Stimulated activated CD8-positive, alpha-beta memory T cell treated with anti-CD3 and anti-CD28 coated beads, Interleukin-7, amount 100 ng/mL, for 48 hours (primary cell): Measurements from ENCODE around the gene KRTAP10-10.
"Not testable (repeated sequence)": the region's sequence is repeated elsewhere in the genome, so short reads cannot be mapped to it uniquely, and the experiment has no call there.

Experiments
- DNase-seq, 2 donors: peaks; one replicate each; pipeline ENCODE4 v3.0.0-alpha.2; 2020; ENCODE audit warnings: low read depth in 1 of 2; ENCODE audit errors: extremely low read depth in 1 of 2

Gene KRTAP10-10

GRCh38 chr21:44626262-44626661 lies 10.9 kb upstream of the KRTAP10-10 start:
- no peak for DNase-seq

GRCh38 chr21:44626673-44627143 lies 10.4 kb upstream of the KRTAP10-10 start, which contains the start of gene KRTAP10-9:
TSS of gene KRTAP10-9 (plus strand) at chr21:44627093. CDS start at chr21:44627172, 79 bp downstream.
- DNase-seq: no peak

DNA sequence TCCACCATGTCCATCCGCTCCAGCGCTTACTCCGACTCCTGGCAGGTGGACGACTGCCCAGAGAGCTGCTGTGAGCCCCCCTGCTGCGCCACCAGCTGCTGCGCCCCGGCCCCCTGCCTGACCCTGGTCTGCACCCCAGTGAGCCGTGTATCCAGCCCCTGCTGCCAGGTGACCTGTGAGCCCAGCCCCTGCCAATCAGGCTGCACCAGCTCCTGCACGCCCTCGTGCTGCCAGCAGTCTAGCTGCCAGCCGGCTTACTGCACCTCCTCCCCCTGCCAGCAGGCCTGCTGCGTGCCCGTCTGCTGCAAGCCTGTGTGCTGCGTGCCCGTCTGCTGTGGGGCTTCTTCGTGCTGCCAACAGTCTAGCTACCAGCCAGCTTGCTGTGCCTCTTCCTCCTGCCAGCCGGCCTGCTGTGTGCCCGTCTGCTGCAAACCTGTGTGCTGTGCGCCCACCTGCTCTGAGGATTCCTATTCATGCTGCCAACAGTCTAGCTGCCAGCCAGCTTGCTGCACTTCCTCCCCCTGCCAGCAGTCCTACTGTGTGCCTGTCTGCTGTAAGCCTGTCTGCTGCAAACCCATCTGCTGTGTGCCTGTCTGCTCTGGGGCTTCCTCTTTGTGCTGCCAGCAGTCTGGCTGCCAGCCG lies 9.9 kb upstream of the KRTAP10-10 start:
- not testable (repeated sequence) for DNase-seq

GRCh38 chr21:44627831-44628233 lies 9.3 kb upstream of the KRTAP10-10 start:
- not testable (repeated sequence) for DNase-seq

DNA sequence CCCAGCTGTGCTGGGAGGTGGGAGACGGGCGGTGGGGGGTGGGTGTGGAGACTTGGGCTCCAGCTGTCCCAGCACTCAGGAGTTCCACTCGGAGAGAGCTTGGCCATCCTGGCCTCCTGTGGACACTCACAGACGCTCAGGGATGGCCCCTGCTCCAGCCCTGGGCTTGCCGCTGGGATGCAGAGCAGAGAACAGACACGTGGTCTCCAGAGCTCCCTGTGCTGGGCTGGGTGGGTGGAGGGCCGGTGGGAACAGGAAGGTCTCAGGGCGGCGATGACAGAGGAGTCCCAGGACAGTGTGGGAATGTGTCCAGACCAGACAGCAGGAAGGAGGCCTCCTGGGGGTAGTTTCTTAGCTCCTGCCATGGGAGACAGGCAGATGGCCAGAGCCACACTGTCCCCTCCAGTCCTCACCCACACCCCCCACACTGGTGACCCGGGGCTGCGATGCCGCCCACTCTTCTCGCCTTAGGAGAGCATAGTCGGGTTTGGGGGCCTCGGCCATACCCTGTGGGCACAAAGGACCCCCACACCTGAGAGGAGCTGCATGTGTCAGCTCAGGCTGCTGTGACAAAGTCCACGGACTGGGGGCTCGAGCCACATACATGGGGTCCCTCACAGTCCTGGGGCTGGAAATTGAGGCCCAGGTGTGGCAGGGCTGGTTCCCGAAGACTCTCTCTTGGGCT lies 8.3 kb upstream of the KRTAP10-10 start:
- no peak for DNase-seq

DNA sequence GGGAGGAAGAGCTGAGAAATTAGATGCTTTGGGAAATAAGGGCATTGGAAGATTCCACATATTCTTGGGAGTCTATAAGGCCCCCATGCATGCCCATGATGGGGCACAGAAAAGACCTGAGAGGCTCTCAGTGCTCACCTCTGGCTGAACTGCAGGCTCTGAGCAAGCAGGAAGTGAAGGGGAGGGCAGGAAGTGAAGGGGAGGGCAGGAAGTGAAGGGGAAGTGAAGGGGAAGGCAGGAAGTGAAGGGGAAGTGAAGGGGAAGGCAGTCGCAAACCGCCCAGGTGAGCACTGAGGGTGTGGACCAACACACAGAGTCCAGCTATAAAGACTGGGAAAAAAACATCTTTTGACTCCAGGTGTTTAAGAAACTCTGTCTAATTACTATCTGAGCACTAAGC lies 6.7 kb upstream of the KRTAP10-10 start:
- DNase-seq: no peak

GRCh38 chr21:44632067-44632466 lies 5.1 kb upstream of the KRTAP10-10 start:
- DNase-seq: no peak

DNA sequence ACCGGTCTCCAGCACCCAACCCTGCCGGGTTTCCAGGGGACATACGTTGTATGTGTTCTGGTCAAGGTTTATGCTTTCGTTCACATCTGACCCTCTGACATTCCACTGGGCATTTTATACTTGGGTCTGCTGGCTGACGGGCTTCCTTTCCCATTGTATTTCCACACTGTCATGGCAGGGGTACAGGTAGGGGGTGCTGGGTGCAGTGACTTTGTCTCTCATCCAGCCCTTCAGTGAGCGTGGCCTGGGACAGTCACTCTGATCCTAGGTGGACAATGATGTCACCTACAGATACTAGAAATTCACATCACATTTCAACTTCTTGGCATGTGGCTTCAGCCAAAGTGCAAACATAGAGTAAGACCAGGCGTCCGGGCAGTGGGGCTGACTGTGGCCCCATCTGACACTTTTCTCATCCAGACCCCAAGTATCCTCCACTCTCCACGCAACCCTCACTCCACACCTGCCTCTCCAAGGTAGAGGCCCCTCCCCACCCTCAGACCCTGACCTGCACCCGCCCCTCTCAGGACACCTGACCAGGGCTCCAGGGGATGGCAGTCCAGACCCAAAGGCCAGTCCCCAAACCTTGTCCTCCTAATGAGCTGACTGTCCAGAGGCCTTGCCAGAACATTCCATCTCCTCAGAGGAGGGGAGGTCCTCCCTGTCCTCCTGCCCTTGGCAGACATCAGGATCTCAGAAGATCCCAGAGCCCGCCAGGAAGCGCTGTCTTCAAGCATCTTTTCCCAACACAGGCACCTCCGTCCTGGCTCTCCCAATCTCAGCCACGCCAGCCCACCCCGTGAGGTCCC lies 743 bp upstream of the KRTAP10-10 start:
- DNase-seq: no peak

DNA sequence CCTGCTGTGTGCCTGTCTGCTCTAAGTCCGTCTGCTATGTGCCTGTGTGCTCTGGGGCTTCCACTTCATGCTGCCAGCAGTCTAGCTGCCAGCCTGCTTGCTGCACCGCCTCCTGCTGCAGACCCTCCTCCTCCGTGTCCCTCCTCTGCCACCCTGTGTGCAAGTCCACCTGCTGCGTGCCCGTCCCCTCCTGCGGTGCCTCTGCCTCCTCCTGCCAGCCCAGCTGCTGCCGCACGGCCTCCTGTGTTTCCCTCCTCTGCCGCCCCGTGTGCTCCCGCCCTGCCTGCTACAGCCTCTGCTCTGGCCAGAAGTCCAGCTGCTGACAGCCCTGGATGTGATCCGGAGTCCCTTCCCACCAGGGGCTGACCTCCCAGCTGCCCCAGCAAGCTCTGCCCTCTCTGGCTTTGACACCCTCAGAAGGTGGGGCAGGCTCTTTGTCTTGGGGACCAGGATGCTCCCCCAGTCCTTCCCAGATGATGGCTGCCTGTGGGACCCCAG lies 744 bp downstream of the KRTAP10-10 start:
- not testable (repeated sequence) for DNase-seq

GRCh38 chr21:44638506-44639330 lies 1.6 kb downstream of the KRTAP10-10 start:
- not testable (repeated sequence) for DNase-seq

- no peak for DNase-seq
These were observed 2.1 kb downstream of the KRTAP10-10 start for GRCh38 chr21:44639331-44639655.

- DNase-seq: no peak
These were observed 3.6 kb downstream of the KRTAP10-10 start for GRCh38 chr21:44640761-44641160.

GRCh38 chr21:44643741-44644310 lies 6.7 kb downstream of the KRTAP10-10 start:
- DNase-seq: no peak

GRCh38 chr21:44644878-44645277 lies 7.7 kb downstream of the KRTAP10-10 start:
- DNase-seq: no peak

- not testable (repeated sequence) for DNase-seq
These were observed 9.4 kb downstream of the KRTAP10-10 start, which contains the start of gene KRTAP10-11 for GRCh38 chr21:44646366-44647221. TSS of gene KRTAP10-11 (plus strand) at chr21:44646414. CDS start at chr21:44646459, 45 bp downstream.

- no peak for DNase-seq
These were observed 10.0 kb downstream of the KRTAP10-10 start for GRCh38 chr21:44647222-44647552.

DNA sequence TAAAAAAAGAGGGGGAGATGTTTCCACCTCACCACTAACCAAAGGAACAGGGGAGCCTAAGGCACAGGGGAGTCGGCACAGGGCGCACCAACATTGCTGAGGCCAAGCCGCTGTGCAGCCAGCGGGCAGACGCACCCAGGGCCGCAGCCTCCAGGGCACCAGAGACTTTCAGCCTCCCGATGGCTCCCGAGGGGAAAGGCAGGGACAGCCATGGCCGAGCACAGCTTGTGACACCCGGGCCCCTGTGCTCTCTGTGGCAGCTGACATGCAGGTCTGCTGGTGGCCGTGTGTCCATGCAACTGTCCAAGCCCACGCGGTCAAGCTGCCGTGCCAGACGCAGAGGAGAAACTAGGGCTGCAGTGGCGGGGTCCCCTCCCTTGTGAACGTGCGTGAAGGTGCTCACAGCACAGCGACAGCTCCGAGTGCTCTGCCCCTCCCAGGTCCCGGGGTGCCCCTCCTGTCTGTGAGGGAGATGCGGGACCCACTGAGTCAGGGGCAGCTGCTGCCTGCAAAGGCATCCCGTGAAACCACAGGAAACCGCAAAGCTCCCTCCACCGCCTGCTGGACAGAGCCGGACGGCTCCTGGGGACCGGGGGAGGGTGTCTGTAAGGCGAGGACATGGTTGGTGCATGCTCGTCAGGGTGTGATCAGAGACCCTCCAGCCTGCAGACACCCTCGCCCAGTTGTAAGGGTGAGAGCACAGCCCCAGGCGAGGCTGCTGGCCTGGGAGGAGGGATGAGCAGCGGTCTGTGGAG lies 11.6 kb downstream of the KRTAP10-10 start:
- no peak for DNase-seq

DNA sequence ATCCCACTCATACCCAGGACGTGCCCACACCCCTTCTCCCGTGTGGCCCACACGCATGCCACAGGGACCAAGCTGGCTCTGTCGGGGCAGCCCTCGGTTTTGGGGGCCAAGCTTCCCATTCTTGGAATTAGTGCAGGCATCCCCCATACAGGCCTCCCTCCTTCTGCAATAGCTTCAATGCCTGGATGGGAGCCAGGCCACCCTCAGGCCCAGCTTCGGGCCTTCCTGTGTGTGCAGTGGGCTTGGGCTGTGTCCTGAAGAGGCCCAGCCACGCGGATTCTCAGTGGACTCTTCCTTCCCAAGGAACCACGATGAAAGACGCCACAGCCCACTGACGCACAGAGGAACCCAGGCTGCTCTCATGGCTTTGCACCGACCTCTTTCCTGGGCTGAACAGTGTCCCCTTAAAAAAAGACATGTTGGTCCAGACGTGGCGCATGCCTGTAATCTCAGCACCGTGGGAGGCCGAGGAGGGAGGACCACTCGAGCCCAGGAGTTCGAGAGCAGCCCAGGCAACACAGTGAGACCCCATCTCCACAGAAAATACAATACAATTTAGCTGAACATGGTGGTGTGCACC lies 12.5 kb downstream of the KRTAP10-10 start:
- DNase-seq: no peak
